Cardiac muscle cell (in vitro differentiated cells and primary cell): ENCODE measurements around the gene RBM38. TPM values are rescaled to one million over a fixed set of nuclear protein-coding genes. Genes with fewer than 3 reads are reported as not detected.
A peak's percentile ranks its signal among the peaks of the same experiment; 100 is the strongest.

ENCODE experiments used
- DNase-seq, 2 donors: peaks; one replicate each; pipeline versions ENCODE4 v3.0.0 to v3.0.0-alpha.2; 2010 to 2017; ENCODE audit warnings: low read depth in 1 of 2, low spot score in 1 of 2
- H3K27ac ChIP-seq: fragments of 200-600 bp; sonication (generic); 2 replicates; pipeline ENCODE4 v1.5.1; 2016
- H3K27me3 ChIP-seq: fragments of 200-600 bp; sonication (generic); 2 replicates; pipeline ENCODE4 v1.6.0; 2016; ENCODE audit warnings: control low read depth
- H3K36me3 ChIP-seq: fragments of 200-600 bp; sonication (generic); 2 replicates; pipeline ENCODE4 v1.5.1; 2016; ENCODE audit warnings: control low read depth
- H3K4me1 ChIP-seq: fragments of 200-600 bp; sonication (generic); 2 replicates; pipeline ENCODE4 v1.8.1; 2017; ENCODE audit warnings: low read depth, mild to moderate bottlenecking, mixed run types
- H3K4me3 ChIP-seq: fragments of 200-600 bp; sonication (generic); 2 replicates; pipeline ENCODE4 v1.5.1; 2016; ENCODE audit warnings: mild to moderate bottlenecking
- H3K9me3 ChIP-seq: fragments of 200-600 bp; sonication (generic); 2 replicates; pipeline ENCODE4 v1.5.1; 2017; ENCODE audit warnings: low read depth, mild to moderate bottlenecking, control low read depth
- CTCF ChIP-seq: IDR thresholded peaks from 2 replicates; pipeline ENCODE4 v1.5.1; 2012; ENCODE audit warnings: low read depth, mild to moderate bottlenecking, low read length
- polyA plus RNA-seq: library from polyadenylated mRNA; unstranded; fragments of >200 nt; fragmentation: Nextera tagmentation; extraction: Ambion mirVana; gene quantifications from 2 replicates; pipeline ENCODE4 v1.2.1, GENCODE V29; 2016
- total RNA-seq: library from RNA; depleted of rRNA; stranded (reverse); fragments of >200 nt; gene quantifications from 2 replicates; pipeline ENCODE4 v1.2.3, GENCODE V29; 2016

Gene RBM38
- total and polyA plus RNA-seq, 2 experiments from 2014 or later = 404 to 625 TPM

GRCh38 chr20:57398231-57398821 lies 7.1 kb downstream of the RBM38 start:
- no peak for TF ChIP-seq CTCF
- no peak for DNase-seq
- Histone ChIP-seq H3K36me3 (peaks cover 85% of the 10 kb centered on the region), H3K27ac (peak overlapping the region; percentile 93), H3K4me1 (peaks cover 72% of the 10 kb centered on the region), H3K27me3 (no peaks in the 10 kb centered on the region), H3K9me3 (no peaks in the 10 kb centered on the region), H3K4me3 (no peak overlapping the region)

GRCh38 chr20:57398901-57399535 lies 7.8 kb downstream of the RBM38 start:
- DNase-seq = no peak
- Histone ChIP-seq H3K27me3 (no peaks in the 10 kb centered on the region), H3K27ac (peak overlapping the region; percentile 93), H3K4me3 (no peak overlapping the region), H3K36me3 (peaks cover 87% of the 10 kb centered on the region), H3K4me1 (peaks cover 70% of the 10 kb centered on the region), H3K9me3 (no peaks in the 10 kb centered on the region)
- no peak for TF ChIP-seq CTCF

- H3K36me3 ChIP-seq = peaks cover 89% of the 10 kb centered on the region
- H3K27me3 ChIP-seq = no peaks in the 10 kb centered on the region
- no peak for DNase-seq
- H3K9me3 ChIP-seq = no peaks in the 10 kb centered on the region
- H3K4me3 ChIP-seq = no peak overlapping the region
- peak overlapping the region; percentile 93 for H3K27ac ChIP-seq
- peaks cover 67% of the 10 kb centered on the region for H3K4me1 ChIP-seq
- no peak for TF ChIP-seq CTCF
Observed at GRCh38 chr20:57399587-57400155, 8.5 kb downstream of the RBM38 start.

- no peak overlapping the region for H3K4me3 ChIP-seq
- no peaks in the 10 kb centered on the region for H3K27me3 ChIP-seq
- H3K27ac ChIP-seq = peak overlapping the region; percentile 93
- peaks cover 89% of the 10 kb centered on the region for H3K36me3 ChIP-seq
- H3K9me3 ChIP-seq = no peaks in the 10 kb centered on the region
- H3K4me1 ChIP-seq = peaks cover 67% of the 10 kb centered on the region
- DNase-seq = no peak
- TF ChIP-seq CTCF = no peak
Observed at GRCh38 chr20:57400231-57400701, 9.1 kb downstream of the RBM38 start.

GRCh38 chr20:57400821-57401564 lies 9.8 kb downstream of the RBM38 start:
- H3K36me3 ChIP-seq = peaks cover 88% of the 10 kb centered on the region
- no peaks in the 10 kb centered on the region for H3K27me3 ChIP-seq
- H3K4me3 ChIP-seq = no peak overlapping the region
- peak overlapping the region; percentile 93 for H3K27ac ChIP-seq
- no peaks in the 10 kb centered on the region for H3K9me3 ChIP-seq
- DNase-seq = no peak
- TF ChIP-seq CTCF = no peak
- peaks cover 61% of the 10 kb centered on the region for H3K4me1 ChIP-seq
